HG02885 (cell line): ENCODE data around the gene DNAJC17.

Experiments used
- ATAC-seq: cut with Tn5 transposase; IDR thresholded peaks from one replicate; pipeline ENCODE4 v1.9.1; 2021; ENCODE audit warnings: mild to moderate bottlenecking; ENCODE audit not compliant: unreplicated experiment, poor library complexity

DNAJC17 gene

GRCh38 chr15:40831861-40832260, 24.6 kb upstream of the DNAJC17 start:
- no peak for ATAC-seq

GRCh38 chr15:40830884-40831283, 23.6 kb upstream of the DNAJC17 start:
- no peak for ATAC-seq

- ATAC-seq: no peak
Observed at GRCh38 chr15:40829115-40829514, 21.8 kb upstream of the DNAJC17 start.

- ATAC-seq: no peak
Observed at GRCh38 chr15:40828447-40829036, 21.3 kb upstream of the DNAJC17 start, which contains the start of gene PPP1R14D. PPP1R14D (minus strand) TSS chr15:40828708; CDS start chr15:40828641, 67 bp downstream.

- no peak for ATAC-seq
Observed at GRCh38 chr15:40826423-40827075, 19.3 kb upstream of the DNAJC17 start.

GRCh38 chr15:40825661-40826422, 18.6 kb upstream of the DNAJC17 start:
- ATAC-seq: no peak

- no peak for ATAC-seq
Observed at GRCh38 chr15:40823572-40824343, 16.5 kb upstream of the DNAJC17 start.

GRCh38 chr15:40821195-40821594, 13.9 kb upstream of the DNAJC17 start:
- no peak for ATAC-seq

- no peak for ATAC-seq
Observed at GRCh38 chr15:40819048-40819447, 11.8 kb upstream of the DNAJC17 start.

GRCh38 chr15:40815042-40815698, 7.9 kb upstream of the DNAJC17 start:
- no peak for ATAC-seq

- no peak for ATAC-seq
Observed at GRCh38 chr15:40812721-40813425, 5.6 kb upstream of the DNAJC17 start.

GRCh38 chr15:40808861-40809450, 1.7 kb upstream of the DNAJC17 start:
- no peak for ATAC-seq

GRCh38 chr15:40807888-40808461, 702 bp upstream of the DNAJC17 start:
- ATAC-seq: no peak

- ATAC-seq: no peak
Observed at GRCh38 chr15:40806672-40807027, 623 bp downstream of the DNAJC17 start.

- no peak for ATAC-seq
Observed at GRCh38 chr15:40803688-40804087, 3.6 kb downstream of the DNAJC17 start.

GRCh38 chr15:40803076-40803475, 4.2 kb downstream of the DNAJC17 start:
- no peak for ATAC-seq

GRCh38 chr15:40799523-40799922, 7.8 kb downstream of the DNAJC17 start:
- no peak for ATAC-seq

GRCh38 chr15:40796512-40796911, 10.8 kb downstream of the DNAJC17 start:
- no peak for ATAC-seq

- no peak for ATAC-seq
Observed at GRCh38 chr15:40796041-40796440, 11.2 kb downstream of the DNAJC17 start.
